ENCODE data around the gene S100A7. TPM values are rescaled to one million over a fixed set of nuclear protein-coding genes. Genes with fewer than 3 reads are reported as not detected.
A peak's percentile ranks its signal among the peaks of the same experiment; 100 is the strongest.

The S100A7 gene
- total RNA-seq, 1 donor from 2014 or later: not detected

DNA sequence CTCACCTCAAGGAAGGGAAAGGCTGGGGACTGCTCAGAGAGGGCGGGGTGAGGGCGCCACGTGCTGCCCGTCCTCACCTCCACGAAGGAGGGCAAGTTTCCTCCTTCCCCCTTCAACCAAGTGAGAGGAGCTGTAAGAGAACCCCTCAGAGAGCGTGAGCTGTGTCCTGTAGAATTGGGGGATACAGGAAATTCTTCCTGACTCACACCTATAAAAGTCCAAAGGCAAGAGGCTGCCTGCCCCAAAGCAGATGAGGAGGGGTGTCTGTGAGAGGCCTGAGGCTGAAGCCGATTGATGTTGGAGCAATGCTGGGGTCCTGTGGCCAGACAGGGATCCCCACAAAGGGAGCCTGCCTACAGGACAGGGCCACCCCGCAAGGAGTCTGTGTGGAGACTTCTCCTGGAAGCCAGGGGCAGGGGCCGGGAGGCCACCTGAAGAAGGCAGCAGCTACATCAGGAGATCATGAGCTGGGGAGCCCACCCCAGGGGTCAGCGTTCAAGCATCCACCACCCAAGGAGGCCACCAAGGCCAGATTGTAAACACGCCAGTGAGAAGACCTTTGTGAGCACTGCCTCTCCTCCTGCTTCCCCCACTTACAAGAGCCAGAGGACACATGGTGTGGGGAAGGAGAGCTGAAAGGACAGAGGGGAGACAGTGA, 47.6 kb upstream of the S100A7 start:
- no peak for DNase-seq (ENCODE audit: low spot score)
- no peaks in the 10 kb centered on the region for H4K20me1 ChIP-seq (ENCODE audit: low read depth)
- H3K27ac ChIP-seq: no peak overlapping the region
- H3K9ac ChIP-seq: no peak overlapping the region
- Mint-ChIP-seq H3K27me3 (ENCODE audit: insufficient read depth, low read depth) (peaks cover 5% of the 10 kb centered on the region), H3K9me3 (no peaks in the 10 kb centered on the region), H3K4me1 (peaks cover 16% of the 10 kb centered on the region), H3K36me3 (no peaks in the 10 kb centered on the region), H3K27ac (peak overlapping the region; percentile 66), H3K4me3 (no peak overlapping the region)
- H3K79me2 ChIP-seq (ENCODE audit: low read depth): no peaks in the 10 kb centered on the region
- H3K36me3 ChIP-seq: no peaks in the 10 kb centered on the region
- H3K4me3 ChIP-seq: no peak overlapping the region
- no peaks in the 10 kb centered on the region for H3K4me1 ChIP-seq
- no peak overlapping the region for H2AFZ ChIP-seq (replicated peaks)
- H3F3A ChIP-seq (ENCODE audit: low read depth): peaks cover 3% of the 10 kb centered on the region
- H3K4me2 ChIP-seq: no peak overlapping the region
- TF ChIP-seq, protein P1, sequence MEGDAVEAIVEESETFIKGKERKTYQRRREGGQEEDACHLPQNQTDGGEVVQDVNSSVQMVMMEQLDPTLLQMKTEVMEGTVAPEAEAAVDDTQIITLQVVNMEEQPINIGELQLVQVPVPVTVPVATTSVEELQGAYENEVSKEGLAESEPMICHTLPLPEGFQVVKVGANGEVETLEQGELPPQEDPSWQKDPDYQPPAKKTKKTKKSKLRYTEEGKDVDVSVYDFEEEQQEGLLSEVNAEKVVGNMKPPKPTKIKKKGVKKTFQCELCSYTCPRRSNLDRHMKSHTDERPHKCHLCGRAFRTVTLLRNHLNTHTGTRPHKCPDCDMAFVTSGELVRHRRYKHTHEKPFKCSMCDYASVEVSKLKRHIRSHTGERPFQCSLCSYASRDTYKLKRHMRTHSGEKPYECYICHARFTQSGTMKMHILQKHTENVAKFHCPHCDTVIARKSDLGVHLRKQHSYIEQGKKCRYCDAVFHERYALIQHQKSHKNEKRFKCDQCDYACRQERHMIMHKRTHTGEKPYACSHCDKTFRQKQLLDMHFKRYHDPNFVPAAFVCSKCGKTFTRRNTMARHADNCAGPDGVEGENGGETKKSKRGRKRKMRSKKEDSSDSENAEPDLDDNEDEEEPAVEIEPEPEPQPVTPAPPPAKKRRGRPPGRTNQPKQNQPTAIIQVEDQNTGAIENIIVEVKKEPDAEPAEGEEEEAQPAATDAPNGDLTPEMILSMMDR (IDR thresholded peaks at IDR 0.05): no peak
- TF ChIP-seq EZH2 (IDR thresholded peaks at IDR 0.05): no peak
- no peak for TF ChIP-seq EZH2phosphoT487 (IDR thresholded peaks at IDR 0.05)
- H3K9me3 ChIP-seq (ENCODE audit: low read depth): no peaks in the 10 kb centered on the region
- peaks cover 6% of the 10 kb centered on the region for H3K27me3 ChIP-seq

DNA sequence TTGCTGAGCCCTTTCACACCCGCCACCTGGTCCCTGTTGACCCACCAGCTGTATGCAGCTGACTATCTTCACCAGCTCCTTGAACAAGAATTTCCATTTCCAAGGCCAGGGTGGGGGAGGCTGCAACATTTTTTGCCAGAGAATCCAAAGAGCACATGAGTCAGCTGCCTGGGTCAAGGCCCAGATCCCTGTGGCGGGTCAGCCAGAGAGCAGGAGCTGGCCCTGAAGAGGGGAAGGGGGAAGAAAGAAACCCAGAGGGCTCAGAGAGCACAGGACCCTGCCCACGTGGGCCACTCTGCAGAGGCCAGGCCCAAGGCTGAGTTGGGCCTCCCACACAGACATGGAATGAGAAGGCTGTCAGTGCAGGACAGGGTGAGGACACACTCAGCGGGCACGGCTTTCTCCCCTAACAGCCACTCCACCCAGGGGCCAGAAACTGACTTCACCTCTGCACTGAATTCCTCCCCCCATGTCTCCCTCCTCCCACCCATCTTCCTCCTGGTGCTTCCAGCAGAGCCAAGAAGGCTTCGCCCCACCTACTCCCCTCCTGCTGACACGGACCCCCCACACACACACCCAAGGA, 46.5 kb upstream of the S100A7 start:
- Histone ChIP-seq H3K27me3 (peaks cover 6% of the 10 kb centered on the region), H3K27ac (no peak overlapping the region), H4K20me1 (ENCODE audit: low read depth) (no peaks in the 10 kb centered on the region), H3K36me3 (no peaks in the 10 kb centered on the region), H2AFZ (replicated peaks) (no peak overlapping the region), H3K4me2 (no peak overlapping the region), H3K4me1 (no peaks in the 10 kb centered on the region), H3F3A (ENCODE audit: low read depth) (peaks cover 3% of the 10 kb centered on the region), H3K9ac (no peak overlapping the region), H3K9me3 (ENCODE audit: low read depth) (no peaks in the 10 kb centered on the region), H3K79me2 (ENCODE audit: low read depth) (no peaks in the 10 kb centered on the region), H3K4me3 (no peak overlapping the region)
- peaks cover 5% of the 10 kb centered on the region for H3K27me3 Mint-ChIP-seq (ENCODE audit: insufficient read depth, low read depth)
- TF ChIP-seq, protein P1 (IDR thresholded peaks at IDR 0.05): no peak
- TF ChIP-seq EZH2 (IDR thresholded peaks at IDR 0.05): no peak
- TF ChIP-seq EZH2phosphoT487 (IDR thresholded peaks at IDR 0.05): no peak
- no peaks in the 10 kb centered on the region for H3K9me3 Mint-ChIP-seq
- H3K4me1 Mint-ChIP-seq: peaks cover 16% of the 10 kb centered on the region
- no peak overlapping the region for H3K4me3 Mint-ChIP-seq
- no peak overlapping the region for H3K27ac Mint-ChIP-seq
- no peaks in the 10 kb centered on the region for H3K36me3 Mint-ChIP-seq
- DNase-seq (ENCODE audit: low spot score): no peak

DNA sequence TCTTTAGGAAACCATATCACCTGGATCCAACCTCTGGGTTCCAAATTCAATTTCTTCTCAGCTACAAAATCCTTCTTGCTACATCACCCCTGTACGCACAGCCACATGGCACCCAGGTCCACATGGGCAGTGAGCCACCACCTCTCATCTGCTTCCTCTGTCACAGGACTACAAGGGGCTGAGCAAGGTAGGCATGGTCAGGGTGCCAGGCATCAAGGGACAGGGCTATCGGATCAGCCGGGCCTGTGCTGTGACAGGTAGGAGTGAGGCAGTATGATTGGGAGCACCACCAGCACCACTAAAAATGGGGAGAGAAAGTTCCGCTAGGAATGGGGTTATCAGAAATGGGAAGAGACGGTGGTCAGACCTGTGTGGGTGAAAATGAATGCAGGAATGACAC, 45.9 kb upstream of the S100A7 start:
- H3K4me2 ChIP-seq: no peak overlapping the region
- H3K9me3 ChIP-seq (ENCODE audit: low read depth): no peaks in the 10 kb centered on the region
- H3F3A ChIP-seq (ENCODE audit: low read depth): peaks cover 3% of the 10 kb centered on the region
- H3K36me3 ChIP-seq: no peaks in the 10 kb centered on the region
- H2AFZ ChIP-seq (replicated peaks): no peak overlapping the region
- H3K4me1 Mint-ChIP-seq: peaks cover 16% of the 10 kb centered on the region
- TF ChIP-seq EZH2phosphoT487 (IDR thresholded peaks at IDR 0.05): no peak
- no peak for TF ChIP-seq EZH2 (IDR thresholded peaks at IDR 0.05)
- TF ChIP-seq, protein P1 (IDR thresholded peaks at IDR 0.05): no peak
- H3K79me2 ChIP-seq (ENCODE audit: low read depth): no peaks in the 10 kb centered on the region
- no peak overlapping the region for H3K4me3 ChIP-seq
- H3K27ac Mint-ChIP-seq: no peak overlapping the region
- no peak for DNase-seq (ENCODE audit: low spot score)
- H3K4me1 ChIP-seq: no peaks in the 10 kb centered on the region
- peaks cover 5% of the 10 kb centered on the region for H3K27me3 Mint-ChIP-seq (ENCODE audit: insufficient read depth, low read depth)
- H4K20me1 ChIP-seq (ENCODE audit: low read depth): no peaks in the 10 kb centered on the region
- H3K9me3 Mint-ChIP-seq: no peaks in the 10 kb centered on the region
- H3K27ac ChIP-seq: no peak overlapping the region
- H3K36me3 Mint-ChIP-seq: no peaks in the 10 kb centered on the region
- no peak overlapping the region for H3K9ac ChIP-seq
- H3K27me3 ChIP-seq: peaks cover 1% of the 10 kb centered on the region
- no peak overlapping the region for H3K4me3 Mint-ChIP-seq

Data from neural progenitor cell (in vitro differentiated cells).